ENCODE data around the gene FARP1.

The FARP1 gene

DNA sequence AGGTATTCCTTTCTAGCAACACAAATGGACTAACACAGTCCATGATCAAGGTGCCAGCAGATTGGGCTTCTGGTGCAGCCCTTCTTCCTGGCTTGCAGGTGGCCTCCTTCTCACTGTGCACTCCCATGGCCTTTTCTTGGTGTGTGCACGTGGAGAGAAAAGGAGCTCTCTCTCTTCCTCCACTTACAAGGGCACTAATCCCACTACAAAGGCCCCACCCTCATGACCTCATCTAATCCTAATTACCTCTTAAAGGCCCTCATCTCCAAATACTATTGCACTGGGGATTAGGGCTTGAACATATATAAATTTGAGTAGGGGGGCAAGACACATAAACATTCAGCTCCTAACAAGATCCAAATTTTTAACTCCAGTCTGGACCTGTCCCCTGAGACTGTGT is 19.7 kb upstream of the FARP1 start:
- TF ChIP-seq RAD21 (IDR thresholded peaks at IDR 0.05; ENCODE audit: low read depth) (no peak), CREB1 (IDR thresholded peaks at IDR 0.05; ENCODE audit: low read depth) (no peak), ZBTB7A (IDR thresholded peaks at IDR 0.05; ENCODE audit: low read depth) (no peak), TAF1 (IDR thresholded peaks at IDR 0.05; ENCODE audit: low read depth) (no peak), USF1 (IDR thresholded peaks at IDR 0.05) (no peak), CEBPB (IDR thresholded peaks at IDR 0.05) (no peak), MAX (IDR thresholded peaks at IDR 0.05) (no peak)

GRCh38 chr13:98129059-98129746 is 13.7 kb upstream of the FARP1 start:
- TF ChIP-seq TEAD4 (IDR thresholded peaks at IDR 0.05): no peak

GRCh38 chr13:98133946-98134345 is 8.9 kb upstream of the FARP1 start:
- no peak for TF ChIP-seq TCF12 (IDR thresholded peaks at IDR 0.05; ENCODE audit: low read depth)
- no peak for TF ChIP-seq TEAD4 (IDR thresholded peaks at IDR 0.05)
- TF ChIP-seq EGR1 (IDR thresholded peaks at IDR 0.05): no peak
- TF ChIP-seq FOXM1 (IDR thresholded peaks at IDR 0.05; ENCODE audit: borderline replicate concordance, low read depth): no peak
- TF ChIP-seq REST (IDR thresholded peaks at IDR 0.05; ENCODE audit: low read depth): no peak
- TF ChIP-seq USF1 (IDR thresholded peaks at IDR 0.05): no peak
- no peak for TF ChIP-seq RAD21 (IDR thresholded peaks at IDR 0.05; ENCODE audit: low read depth)
- no peak for TF ChIP-seq ZBTB7A (IDR thresholded peaks at IDR 0.05; ENCODE audit: low read depth)
- TF ChIP-seq EP300 (IDR thresholded peaks at IDR 0.05; ENCODE audit: borderline replicate concordance): no peak
- no peak for TF ChIP-seq TAF1 (IDR thresholded peaks at IDR 0.05; ENCODE audit: low read depth)
- TF ChIP-seq YY1 (IDR thresholded peaks at IDR 0.05; ENCODE audit: low read depth): no peak

GRCh38 chr13:98134901-98135300 is 8.0 kb upstream of the FARP1 start:
- TF ChIP-seq EP300 (IDR thresholded peaks at IDR 0.05; ENCODE audit: borderline replicate concordance) (no peak), TEAD4 (IDR thresholded peaks at IDR 0.05) (no peak), NFIC (IDR thresholded peaks at IDR 0.05) (no peak), USF1 (IDR thresholded peaks at IDR 0.05) (no peak), MAX (IDR thresholded peaks at IDR 0.05) (no peak), TCF12 (IDR thresholded peaks at IDR 0.05; ENCODE audit: low read depth) (no peak), TAF1 (IDR thresholded peaks at IDR 0.05; ENCODE audit: low read depth) (no peak), YY1 (IDR thresholded peaks at IDR 0.05; ENCODE audit: low read depth) (no peak), FOXM1 (IDR thresholded peaks at IDR 0.05; ENCODE audit: borderline replicate concordance, low read depth) (no peak), EGR1 (IDR thresholded peaks at IDR 0.05) (no peak), CEBPB (IDR thresholded peaks at IDR 0.05) (no peak), ZBTB7A (IDR thresholded peaks at IDR 0.05; ENCODE audit: low read depth) (no peak), CREB1 (IDR thresholded peaks at IDR 0.05; ENCODE audit: low read depth) (no peak), RAD21 (IDR thresholded peaks at IDR 0.05; ENCODE audit: low read depth) (no peak), REST (IDR thresholded peaks at IDR 0.05; ENCODE audit: low read depth) (no peak)

DNA sequence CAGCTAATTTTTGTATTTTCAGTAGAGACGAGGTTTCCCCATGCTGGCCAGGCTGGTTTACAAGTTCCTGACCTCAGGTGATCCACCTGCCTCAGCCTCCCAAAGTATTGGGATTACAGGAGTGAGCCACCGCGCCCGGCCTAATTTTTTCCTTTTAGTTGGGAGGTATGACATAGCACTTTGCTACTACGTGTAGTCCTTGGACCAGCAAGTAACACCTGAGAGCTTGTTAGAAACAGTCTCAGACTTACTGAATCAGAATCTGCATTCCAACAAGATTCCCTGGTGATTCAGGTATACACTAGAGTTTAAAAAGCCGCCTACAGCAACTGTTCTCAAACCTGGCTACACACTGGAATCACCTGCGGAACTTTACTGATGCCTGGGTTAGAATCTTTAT is 1.8 kb upstream of the FARP1 start:
- TF ChIP-seq REST (IDR thresholded peaks at IDR 0.05; ENCODE audit: low read depth) (no peak), EGR1 (IDR thresholded peaks at IDR 0.05) (no peak), FOXM1 (IDR thresholded peaks at IDR 0.05; ENCODE audit: borderline replicate concordance, low read depth) (no peak), TEAD4 (IDR thresholded peaks at IDR 0.05) (no peak), TAF1 (IDR thresholded peaks at IDR 0.05; ENCODE audit: low read depth) (no peak), CREB1 (IDR thresholded peaks at IDR 0.05; ENCODE audit: low read depth) (no peak), ZBTB7A (IDR thresholded peaks at IDR 0.05; ENCODE audit: low read depth) (no peak), EP300 (IDR thresholded peaks at IDR 0.05; ENCODE audit: borderline replicate concordance) (no peak), NFIC (IDR thresholded peaks at IDR 0.05) (no peak), USF1 (IDR thresholded peaks at IDR 0.05) (no peak), YY1 (IDR thresholded peaks at IDR 0.05; ENCODE audit: low read depth) (no peak), TCF12 (IDR thresholded peaks at IDR 0.05; ENCODE audit: low read depth) (no peak), MAX (IDR thresholded peaks at IDR 0.05) (no peak), CEBPB (IDR thresholded peaks at IDR 0.05) (no peak)
